K562 (cell line): ENCODE measurements around the gene DENND10. TPM values are rescaled to one million over a fixed set of nuclear protein-coding genes. Genes with fewer than 3 reads are reported as not detected.

Experiments used
- HMG20A ChIP-seq: fragments of 450-650 bp; formaldehyde crosslinking; conservative IDR thresholded peaks from 2 replicates; pipeline ENCODE4 v1.4.0; 2020; ENCODE audit warnings: mild to moderate bottlenecking, mixed read lengths
- KDM5B ChIP-seq: fragments of 200-600 bp; sonication (generic); IDR thresholded peaks from 2 replicates; pipeline ENCODE4 v1.6.1; 2012; ENCODE audit warnings: low read depth, mild to moderate bottlenecking, moderate library complexity, low read length, control low read depth, inconsistent platforms; ENCODE audit not compliant: insufficient replicate concordance
- NCOA2 ChIP-seq, 2 experiments: fragments of 450-650 bp; IDR thresholded peaks; 2 replicates each; pipeline ENCODE4 v1.6.1; 2018; ENCODE audit warnings: mild to moderate bottlenecking in 2 of 2, moderate library complexity in 1 of 2; ENCODE audit not compliant: partially characterized antibody in 2 of 2
- PCBP2 ChIP-seq: fragments of 200-400 bp; formaldehyde crosslinking; IDR thresholded peaks from 2 replicates; pipeline ENCODE4 v1.6.1; 2018; ENCODE audit warnings: low read length, low read depth, mild to moderate bottlenecking, moderate library complexity; ENCODE audit not compliant: poor library complexity, severe bottlenecking
- SIN3B ChIP-seq: fragments of 450-650 bp; IDR thresholded peaks from 2 replicates; pipeline ENCODE4 v1.6.1; 2017; ENCODE audit warnings: low read depth, mild to moderate bottlenecking, moderate library complexity
- TOE1 ChIP-seq, 2 experiments: fragments of 450-650 bp in 1 of 2; sonication (generic) in 1 of 2; formaldehyde crosslinking in 1 of 2; IDR thresholded peaks; 2 replicates each; pipeline versions ENCODE4 v1.7.1 to v1.8.0; 2016 to 2022; ENCODE audit warnings: borderline replicate concordance in 2 of 2, mild to moderate bottlenecking in 2 of 2, antibody characterized with exemption in 1 of 2, inconsistent platforms in 1 of 2, low read depth in 1 of 2, missing genetic modification reagents in 1 of 2, moderate library complexity in 1 of 2
- ZNF583 ChIP-seq: fragments of 250-450 bp; sonication (Bioruptor Pico); IDR thresholded peaks from 2 replicates; pipeline ENCODE4 v1.4.0; 2020
- polyA plus RNA-seq, 8 experiments: library from polyadenylated mRNA; depleted of rRNA in 4 of 8; stranded (reverse) in 5 of 8; unstranded in 3 of 8; fragments of >200 nt; fragmentation: Nextera tagmentation in 2 of 8; fragmentation: Illumina TruSeq in 1 of 8; extraction: Ambion mirVana in 2 of 8; extraction: Trizol in 1 of 8; gene quantifications; 2 replicates each; pipeline versions ENCODE4 v1.2.1 to v1.2.3, GENCODE V29; 2011 to 2014; ENCODE audit warnings: inconsistent platforms in 1 of 8, missing spikeins in 1 of 8
- total RNA-seq, 7 experiments: library from RNA; depleted of rRNA in 6 of 7; stranded (reverse); fragments of >200 nt in 6 of 7; fragmentation: Illumina TruSeq in 2 of 7; extraction: Trizol in 2 of 7; gene quantifications; 2 replicates each; pipeline versions ENCODE4 v1.2.1 to v1.2.3, GENCODE V29; 2011 to 2021; ENCODE audit warnings: low replicate concordance in 1 of 7
- TF ChIP-seq, protein P1 (sequence below), 2 experiments: fragments of 250-450 bp in 1 of 2; fragments of 450-650 bp in 1 of 2; sonication (Bioruptor Pico) in 1 of 2; IDR thresholded peaks; 2 replicates each; pipeline versions ENCODE4 v1.6.1 to v1.8.0; 2016 to 2021; ENCODE audit warnings: mild to moderate bottlenecking in 2 of 2, moderate library complexity in 2 of 2, missing compliant biosample characterization in 1 of 2, missing genetic modification characterization in 1 of 2
- TF ChIP-seq, protein P2 (sequence below): fragments of 250-450 bp; sonication (Bioruptor Pico); IDR thresholded peaks from 2 replicates; pipeline ENCODE4 v1.4.0; 2020; ENCODE audit warnings: mild to moderate bottlenecking, moderate library complexity
- TF ChIP-seq, protein P3 (sequence below), 2 experiments: fragments of 450-650 bp in 1 of 2; IDR thresholded peaks; 2 replicates each; pipeline ENCODE4 v1.6.1; 2011 to 2017; ENCODE audit warnings: low read depth in 2 of 2, antibody characterized with exemption in 1 of 2, borderline replicate concordance in 1 of 2, low read length in 1 of 2, mild to moderate bottlenecking in 1 of 2, mixed read lengths in 1 of 2; ENCODE audit not compliant: control insufficient read depth in 1 of 2
- TF ChIP-seq, protein P4 (sequence below): fragments of 250-450 bp; sonication (Bioruptor Pico); IDR thresholded peaks from 2 replicates; pipeline ENCODE4 v1.4.0; 2020; ENCODE audit warnings: borderline replicate concordance
- TF ChIP-seq, protein P5 (sequence below): sonication (generic); formaldehyde crosslinking; IDR thresholded peaks from 2 replicates; pipeline ENCODE4 v1.8.0; 2022; ENCODE audit warnings: missing genetic modification reagents, mild to moderate bottlenecking, borderline replicate concordance

Gene DENND10
- total and polyA plus RNA-seq, 9 of the 15 experiments (the other 6 are each of a cell fraction or from before 2014, with no cell fraction given) = 9.4 to 20.0 (median 12.5) TPM

DNA sequence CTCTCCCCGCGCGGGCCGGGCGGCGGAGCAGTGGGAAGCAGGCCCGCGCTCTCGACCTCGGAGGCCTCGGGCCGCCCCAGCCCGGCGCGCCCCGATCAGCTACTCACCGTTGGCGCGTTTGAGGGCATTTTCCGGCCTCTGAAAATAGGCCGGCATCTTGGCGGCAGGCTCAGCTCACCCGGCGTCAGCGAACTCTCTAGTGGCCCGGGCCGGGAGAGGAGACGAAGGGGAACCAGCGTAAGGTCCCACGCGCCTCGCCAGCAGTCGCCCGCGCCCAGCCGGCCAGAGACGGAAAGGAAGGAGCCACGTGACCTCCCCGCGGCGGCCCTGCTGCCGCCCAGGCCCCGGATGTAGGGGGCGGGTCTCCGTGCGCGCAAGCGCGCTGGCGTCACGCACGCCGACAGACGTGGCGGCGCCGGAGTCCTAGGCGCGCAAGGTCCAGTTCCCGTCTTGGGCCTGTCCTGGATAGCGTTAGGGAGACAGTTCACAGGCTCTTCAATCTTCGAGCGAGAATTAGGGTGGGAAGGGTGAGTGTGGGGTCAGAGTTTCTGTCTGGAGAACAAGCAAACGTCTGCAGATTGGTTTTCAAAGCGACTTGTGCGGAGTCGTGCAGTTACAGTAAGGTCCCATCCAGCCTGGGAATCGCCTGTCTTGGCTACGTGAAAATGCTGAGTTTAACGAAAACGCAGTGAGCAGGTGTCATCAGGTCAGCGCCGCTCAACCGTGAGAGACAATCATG lies 23.2 kb upstream of the DENND10 start, which contains the start of gene EIF3A (continued):
- TF ChIP-seq, protein P1, sequence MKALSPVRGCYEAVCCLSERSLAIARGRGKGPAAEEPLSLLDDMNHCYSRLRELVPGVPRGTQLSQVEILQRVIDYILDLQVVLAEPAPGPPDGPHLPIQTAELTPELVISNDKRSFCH (CRISPR knock-in tag; IDR thresholded peaks at IDR 0.05) = no peak
- TF ChIP-seq, protein P1 (tag; IDR thresholded peaks at IDR 0.05) = no peak
- no peak for TF ChIP-seq ZNF583 (CRISPR knock-in tag)
- TF ChIP-seq HMG20A = no peak
- TF ChIP-seq, protein P2, sequence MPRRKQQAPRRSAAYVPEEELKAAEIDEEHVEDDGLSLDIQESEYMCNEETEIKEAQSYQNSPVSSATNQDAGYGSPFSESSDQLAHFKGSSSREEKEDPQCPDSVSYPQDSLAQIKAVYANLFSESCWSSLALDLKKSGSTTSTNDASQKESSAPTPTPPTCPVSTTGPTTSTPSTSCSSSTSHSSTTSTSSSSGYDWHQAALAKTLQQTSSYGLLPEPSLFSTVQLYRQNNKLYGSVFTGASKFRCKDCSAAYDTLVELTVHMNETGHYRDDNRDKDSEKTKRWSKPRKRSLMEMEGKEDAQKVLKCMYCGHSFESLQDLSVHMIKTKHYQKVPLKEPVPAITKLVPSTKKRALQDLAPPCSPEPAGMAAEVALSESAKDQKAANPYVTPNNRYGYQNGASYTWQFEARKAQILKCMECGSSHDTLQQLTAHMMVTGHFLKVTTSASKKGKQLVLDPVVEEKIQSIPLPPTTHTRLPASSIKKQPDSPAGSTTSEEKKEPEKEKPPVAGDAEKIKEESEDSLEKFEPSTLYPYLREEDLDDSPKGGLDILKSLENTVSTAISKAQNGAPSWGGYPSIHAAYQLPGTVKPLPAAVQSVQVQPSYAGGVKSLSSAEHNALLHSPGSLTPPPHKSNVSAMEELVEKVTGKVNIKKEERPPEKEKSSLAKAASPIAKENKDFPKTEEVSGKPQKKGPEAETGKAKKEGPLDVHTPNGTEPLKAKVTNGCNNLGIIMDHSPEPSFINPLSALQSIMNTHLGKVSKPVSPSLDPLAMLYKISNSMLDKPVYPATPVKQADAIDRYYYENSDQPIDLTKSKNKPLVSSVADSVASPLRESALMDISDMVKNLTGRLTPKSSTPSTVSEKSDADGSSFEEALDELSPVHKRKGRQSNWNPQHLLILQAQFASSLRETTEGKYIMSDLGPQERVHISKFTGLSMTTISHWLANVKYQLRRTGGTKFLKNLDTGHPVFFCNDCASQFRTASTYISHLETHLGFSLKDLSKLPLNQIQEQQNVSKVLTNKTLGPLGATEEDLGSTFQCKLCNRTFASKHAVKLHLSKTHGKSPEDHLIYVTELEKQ (CRISPR knock-in tag) = no peak
- TF ChIP-seq, protein P3, sequence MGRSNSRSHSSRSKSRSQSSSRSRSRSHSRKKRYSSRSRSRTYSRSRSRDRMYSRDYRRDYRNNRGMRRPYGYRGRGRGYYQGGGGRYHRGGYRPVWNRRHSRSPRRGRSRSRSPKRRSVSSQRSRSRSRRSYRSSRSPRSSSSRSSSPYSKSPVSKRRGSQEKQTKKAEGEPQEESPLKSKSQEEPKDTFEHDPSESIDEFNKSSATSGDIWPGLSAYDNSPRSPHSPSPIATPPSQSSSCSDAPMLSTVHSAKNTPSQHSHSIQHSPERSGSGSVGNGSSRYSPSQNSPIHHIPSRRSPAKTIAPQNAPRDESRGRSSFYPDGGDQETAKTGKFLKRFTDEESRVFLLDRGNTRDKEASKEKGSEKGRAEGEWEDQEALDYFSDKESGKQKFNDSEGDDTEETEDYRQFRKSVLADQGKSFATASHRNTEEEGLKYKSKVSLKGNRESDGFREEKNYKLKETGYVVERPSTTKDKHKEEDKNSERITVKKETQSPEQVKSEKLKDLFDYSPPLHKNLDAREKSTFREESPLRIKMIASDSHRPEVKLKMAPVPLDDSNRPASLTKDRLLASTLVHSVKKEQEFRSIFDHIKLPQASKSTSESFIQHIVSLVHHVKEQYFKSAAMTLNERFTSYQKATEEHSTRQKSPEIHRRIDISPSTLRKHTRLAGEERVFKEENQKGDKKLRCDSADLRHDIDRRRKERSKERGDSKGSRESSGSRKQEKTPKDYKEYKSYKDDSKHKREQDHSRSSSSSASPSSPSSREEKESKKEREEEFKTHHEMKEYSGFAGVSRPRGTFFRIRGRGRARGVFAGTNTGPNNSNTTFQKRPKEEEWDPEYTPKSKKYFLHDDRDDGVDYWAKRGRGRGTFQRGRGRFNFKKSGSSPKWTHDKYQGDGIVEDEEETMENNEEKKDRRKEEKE (IDR thresholded peaks at IDR 0.05; ENCODE audit: borderline replicate concordance in 1 of 2, control insufficient read depth in 1 of 2, low read depth in 2 of 2, low read length in 1 of 2) = no peak
- no peak for TF ChIP-seq SIN3B
- TF ChIP-seq, protein P4, sequence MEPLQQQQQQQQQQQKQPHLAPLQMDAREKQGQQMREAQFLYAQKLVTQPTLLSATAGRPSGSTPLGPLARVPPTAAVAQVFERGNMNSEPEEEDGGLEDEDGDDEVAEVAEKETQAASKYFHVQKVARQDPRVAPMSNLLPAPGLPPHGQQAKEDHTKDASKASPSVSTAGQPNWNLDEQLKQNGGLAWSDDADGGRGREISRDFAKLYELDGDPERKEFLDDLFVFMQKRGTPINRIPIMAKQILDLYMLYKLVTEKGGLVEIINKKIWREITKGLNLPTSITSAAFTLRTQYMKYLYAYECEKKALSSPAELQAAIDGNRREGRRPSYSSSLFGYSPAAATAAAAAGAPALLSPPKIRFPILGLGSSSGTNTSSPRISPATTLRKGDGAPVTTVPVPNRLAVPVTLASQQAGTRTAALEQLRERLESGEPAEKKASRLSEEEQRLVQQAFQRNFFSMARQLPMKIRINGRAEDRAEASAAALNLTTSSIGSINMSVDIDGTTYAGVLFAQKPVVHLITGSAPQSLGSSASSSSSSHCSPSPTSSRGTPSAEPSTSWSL (CRISPR knock-in tag) = no peak
- peak; percentile 92 for TF ChIP-seq TOE1 (IDR thresholded peaks at IDR 0.05; ENCODE audit: borderline replicate concordance)
- TF ChIP-seq TOE1 (CRISPR knock-in tag; IDR thresholded peaks at IDR 0.05; ENCODE audit: borderline replicate concordance, low read depth) = 0 out of 2 replicates have a peak, but pooled peaks have one; percentile 42
- peak; percentile 82 for TF ChIP-seq KDM5B
- TF ChIP-seq, protein P5, sequence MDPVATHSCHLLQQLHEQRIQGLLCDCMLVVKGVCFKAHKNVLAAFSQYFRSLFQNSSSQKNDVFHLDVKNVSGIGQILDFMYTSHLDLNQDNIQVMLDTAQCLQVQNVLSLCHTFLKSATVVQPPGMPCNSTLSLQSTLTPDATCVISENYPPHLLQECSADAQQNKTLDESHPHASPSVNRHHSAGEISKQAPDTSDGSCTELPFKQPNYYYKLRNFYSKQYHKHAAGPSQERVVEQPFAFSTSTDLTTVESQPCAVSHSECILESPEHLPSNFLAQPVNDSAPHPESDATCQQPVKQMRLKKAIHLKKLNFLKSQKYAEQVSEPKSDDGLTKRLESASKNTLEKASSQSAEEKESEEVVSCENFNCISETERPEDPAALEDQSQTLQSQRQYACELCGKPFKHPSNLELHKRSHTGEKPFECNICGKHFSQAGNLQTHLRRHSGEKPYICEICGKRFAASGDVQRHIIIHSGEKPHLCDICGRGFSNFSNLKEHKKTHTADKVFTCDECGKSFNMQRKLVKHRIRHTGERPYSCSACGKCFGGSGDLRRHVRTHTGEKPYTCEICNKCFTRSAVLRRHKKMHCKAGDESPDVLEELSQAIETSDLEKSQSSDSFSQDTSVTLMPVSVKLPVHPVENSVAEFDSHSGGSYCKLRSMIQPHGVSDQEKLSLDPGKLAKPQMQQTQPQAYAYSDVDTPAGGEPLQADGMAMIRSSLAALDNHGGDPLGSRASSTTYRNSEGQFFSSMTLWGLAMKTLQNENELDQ (CRISPR knock-in tag) = no peak
- no peak for TF ChIP-seq NCOA2 (IDR thresholded peaks at IDR 0.05; ENCODE audit: partially characterized antibody in 2 of 2)
- TF ChIP-seq PCBP2 = no peak
